ENCODE measurements around the gene VPS37D.
"Not testable (repeated sequence)": the region's sequence is repeated elsewhere in the genome, so short reads cannot be mapped to it uniquely, and the experiment has no call there.

Gene VPS37D

GRCh38 chr7:73659983-73660382 is 7.6 kb upstream of the VPS37D start:
- H3K36me3 ChIP-seq: no peaks in the 10 kb centered on the region
- peaks cover 39% of the 10 kb centered on the region for H3K27me3 ChIP-seq
- no peak overlapping the region for H3K4me3 ChIP-seq (ENCODE audit: low read depth in 1 of 2, low read length in 1 of 2)
- H3K27ac ChIP-seq: no peak overlapping the region
- no peaks in the 10 kb centered on the region for H3K4me1 ChIP-seq (ENCODE audit: control insufficient read depth in 1 of 2, insufficient read depth in 1 of 2, low read depth in 1 of 2, low read length in 1 of 2)
- no peak for TF ChIP-seq CTCF (IDR thresholded peaks at IDR 0.05)
- no peaks in the 10 kb centered on the region for H3K9me3 ChIP-seq

GRCh38 chr7:73660594-73660993 is 7.0 kb upstream of the VPS37D start:
- not testable (repeated sequence) for H3K4me1 ChIP-seq (ENCODE audit: control insufficient read depth in 1 of 2, insufficient read depth in 1 of 2, low read depth in 1 of 2, low read length in 1 of 2); H3K27ac ChIP-seq; H3K4me3 ChIP-seq (ENCODE audit: low read depth in 1 of 2, low read length in 1 of 2); H3K9me3 ChIP-seq; H3K36me3 ChIP-seq
- H3K27me3 ChIP-seq: peaks cover 45% of the 10 kb centered on the region

- no peak for TF ChIP-seq CTCF (IDR thresholded peaks at IDR 0.05)
- Histone ChIP-seq H3K9me3 (no peaks in the 10 kb centered on the region), H3K27me3 (peaks cover 69% of the 10 kb centered on the region), H3K27ac (no peak overlapping the region), H3K4me1 (ENCODE audit: control insufficient read depth in 1 of 2, insufficient read depth in 1 of 2, low read depth in 1 of 2, low read length in 1 of 2) (peaks cover 5% of the 10 kb centered on the region in 2 experiments), H3K36me3 (no peaks in the 10 kb centered on the region), H3K4me3 (ENCODE audit: low read depth in 1 of 2, low read length in 1 of 2) (no peak overlapping the region)
These were observed 4.6 kb upstream of the VPS37D start for GRCh38 chr7:73663033-73663432.

GRCh38 chr7:73668103-73668885 is 663 bp downstream of the VPS37D start:
- Histone ChIP-seq H3K4me1 (ENCODE audit: control insufficient read depth in 1 of 2, insufficient read depth in 1 of 2, low read depth in 1 of 2, low read length in 1 of 2) (peaks cover 8 to 11% of the 10 kb centered on the region in 2 experiments), H3K4me3 (ENCODE audit: low read depth in 1 of 2, low read length in 1 of 2) (peak overlapping the region in 1 of 2 experiments; percentile 47), H3K27ac (no peak overlapping the region), H3K9me3 (no peaks in the 10 kb centered on the region), H3K27me3 (peaks cover 98% of the 10 kb centered on the region), H3K36me3 (no peaks in the 10 kb centered on the region)
- TF ChIP-seq CTCF (IDR thresholded peaks at IDR 0.05): no peak

- peaks cover 97% of the 10 kb centered on the region for H3K27me3 ChIP-seq
These were observed 1.2 kb downstream of the VPS37D start for GRCh38 chr7:73668886-73669230.

More at GRCh38 chr7:73668886-73669230, 1.2 kb downstream of the VPS37D start:
- TF ChIP-seq CTCF (IDR thresholded peaks at IDR 0.05): no peak
- Histone ChIP-seq H3K4me3 (ENCODE audit: low read depth in 1 of 2, low read length in 1 of 2) (no peak overlapping the region), H3K4me1 (ENCODE audit: control insufficient read depth in 1 of 2, insufficient read depth in 1 of 2, low read depth in 1 of 2, low read length in 1 of 2) (peaks cover 8 to 11% of the 10 kb centered on the region in 2 experiments), H3K9me3 (no peaks in the 10 kb centered on the region), H3K27ac (no peak overlapping the region), H3K36me3 (no peaks in the 10 kb centered on the region)

All from neutrophil (primary cell).